IMR-90 (cell line): ENCODE measurements around the gene GUCD1. TPM values are rescaled to one million over a fixed set of nuclear protein-coding genes. Genes with fewer than 3 reads are reported as not detected.

Experiments
- ATAC-seq: fragments of 200-7000 bp; cut with Tn5 transposase; 2 replicates; pipeline ENCODE4 v1.9.1; 2020; ENCODE audit warnings: low read depth, mild to moderate bottlenecking, moderate library complexity
- Bru-seq: library from RNA; stranded (reverse); fragments of 400-500 nt; gene quantifications from one replicate; lab custom pipeline; 2021; lab: Mats Ljungman, UMichigan
- BruChase-seq, 2 experiments: library from RNA; stranded (reverse); fragments of 400-500 nt; gene quantifications; one replicate each; lab custom pipeline; 2021; lab: Mats Ljungman, UMichigan
- BruUV-seq: library from RNA; stranded (reverse); fragments of 400-500 nt; replicated peaks from 2 replicates; lab custom pipeline; 2021; lab: Mats Ljungman, UMichigan
- CTCF ChIA-PET: fragments of 300-600 bp; formaldehyde crosslinking; extraction: SDS; loops from one replicate; lab custom pipeline; 2021; ENCODE audit warnings: antibody characterized with exemption; lab: Yijun Ruan, JAX
- POLR2A ChIA-PET: fragments of 300-600 bp; sonication (Branson Sonifier 250); formaldehyde crosslinking; loops from one replicate; lab custom pipeline; 2022; ENCODE audit warnings: antibody characterized with exemption; ENCODE audit not compliant: unreplicated experiment; lab: Charles Lee
- DNase-seq: peaks from one replicate; pipeline ENCODE4 v3.0.0; 2013
- H2AFZ ChIP-seq: replicated peaks from 2 replicates; pipeline ENCODE3; 2013; ENCODE audit warnings: low read length, mild to moderate bottlenecking; ENCODE audit not compliant: poor library complexity
- H2AK5ac ChIP-seq: 2 replicates; pipeline ENCODE4 v1.6.1; 2013; ENCODE audit warnings: low read depth, low read length, inconsistent platforms
- H2AK9ac ChIP-seq: replicated peaks from 2 replicates; pipeline ENCODE3; 2013; ENCODE audit warnings: mild to moderate bottlenecking, low read depth, low read length, moderate library complexity; ENCODE audit not compliant: poor library complexity
- H2BK120ac ChIP-seq: 2 replicates; pipeline ENCODE4 v1.6.1; 2013; ENCODE audit warnings: low read depth, low read length, inconsistent platforms
- H2BK15ac ChIP-seq: 3 replicates; pipeline ENCODE4 v1.6.1; 2013; ENCODE audit warnings: low read depth, low read length, inconsistent platforms
- H2BK20ac ChIP-seq: 2 replicates; pipeline ENCODE4 v1.6.1; 2013; ENCODE audit warnings: low read depth, mild to moderate bottlenecking, inconsistent platforms, low read length, moderate library complexity
- H2BK5ac ChIP-seq: 2 replicates; pipeline ENCODE4 v1.6.1; 2013; ENCODE audit warnings: mild to moderate bottlenecking, low read depth, low read length, inconsistent platforms; ENCODE audit not compliant: poor library complexity, severe bottlenecking
- H3K14ac ChIP-seq: replicated peaks from 2 replicates; pipeline ENCODE4 v1.6.1; 2013; ENCODE audit warnings: low read depth, low read length, inconsistent platforms
- H3K18ac ChIP-seq: 2 replicates; pipeline ENCODE4 v1.6.1; 2013; ENCODE audit warnings: low read depth, low read length, control low read depth
- H3K23ac ChIP-seq: 2 replicates; pipeline ENCODE4 v1.6.1; 2013; ENCODE audit warnings: low read depth, low read length, inconsistent platforms
- H3K27ac ChIP-seq: 2 replicates; pipeline ENCODE4 v1.5.1; 2013; ENCODE audit warnings: mild to moderate bottlenecking, control low read depth, low read length; ENCODE audit not compliant: insufficient read depth
- H3K27me3 ChIP-seq: 2 replicates; pipeline ENCODE4 v1.6.1; 2013; ENCODE audit warnings: low read length; ENCODE audit not compliant: control insufficient read depth, insufficient read depth
- H3K36me3 ChIP-seq: 2 replicates; pipeline ENCODE4 v1.6.1; 2013; ENCODE audit warnings: low read length, mixed read lengths; ENCODE audit not compliant: control insufficient read depth, insufficient read depth
- H3K4ac ChIP-seq: 2 replicates; pipeline ENCODE4 v1.6.1; 2013; ENCODE audit warnings: low read depth, low read length, inconsistent platforms
- H3K4me1 ChIP-seq: 2 replicates; pipeline ENCODE4 v1.6.1; 2013; ENCODE audit warnings: low read length, mixed read lengths; ENCODE audit not compliant: control insufficient read depth, insufficient read depth
- H3K4me2 ChIP-seq: 2 replicates; pipeline ENCODE4 v1.6.1; 2013; ENCODE audit warnings: low read depth, mild to moderate bottlenecking, control low read depth, low read length, moderate library complexity
- H3K4me3 ChIP-seq: 2 replicates; pipeline ENCODE4 v1.5.1; 2013; ENCODE audit warnings: low read depth, mild to moderate bottlenecking, control low read depth, low read length, moderate library complexity; ENCODE audit not compliant: insufficient read depth
- H3K56ac ChIP-seq: 2 replicates; pipeline ENCODE4 v1.6.1; 2013; ENCODE audit warnings: low read length, inconsistent platforms; ENCODE audit not compliant: insufficient read depth; ENCODE audit errors: extremely low read depth
- H3K79me1 ChIP-seq, 2 experiments: 2 replicates each; pipeline ENCODE4 v1.6.1; 2013; ENCODE audit warnings: low read length in 2 of 2, inconsistent platforms in 1 of 2, low read depth in 1 of 2
- H3K9ac ChIP-seq: 2 replicates; pipeline ENCODE4 v1.6.1; 2013; ENCODE audit warnings: low read depth, low read length, control low read depth
- H3K9me1 ChIP-seq: 2 replicates; pipeline ENCODE4 v1.6.1; 2013; ENCODE audit warnings: low read length, inconsistent platforms; ENCODE audit not compliant: insufficient read depth
- H3K9me3 ChIP-seq: 2 replicates; pipeline ENCODE4 v1.6.1; 2013; ENCODE audit warnings: low read length; ENCODE audit not compliant: control insufficient read depth, insufficient read depth
- H4K20me1 ChIP-seq: 2 replicates; pipeline ENCODE4 v1.6.1; 2013; ENCODE audit warnings: low read length, inconsistent platforms; ENCODE audit not compliant: insufficient read depth
- H4K5ac ChIP-seq: 2 replicates; pipeline ENCODE4 v1.6.1; 2013; ENCODE audit warnings: mild to moderate bottlenecking, low read depth, low read length, control low read depth
- H4K8ac ChIP-seq, 2 experiments: 2 replicates each; pipeline ENCODE4 v1.6.1; 2013; ENCODE audit warnings: low read depth in 2 of 2, low read length in 2 of 2, control low read depth in 1 of 2, inconsistent platforms in 1 of 2
- H4K91ac ChIP-seq: 2 replicates; pipeline ENCODE4 v1.6.1; 2013; ENCODE audit warnings: low read depth, low read length, inconsistent platforms; ENCODE audit not compliant: insufficient read depth
- CHD1 ChIP-seq: IDR thresholded peaks from 2 replicates; pipeline ENCODE4 v1.6.1; 2012; ENCODE audit warnings: low read depth, low read length, improper control_type of control experiment
- MAFK ChIP-seq: IDR thresholded peaks from 2 replicates; pipeline ENCODE4 v1.6.1; 2012; ENCODE audit warnings: low read depth, low read length, improper control_type of control experiment
- MAZ ChIP-seq: IDR thresholded peaks from 2 replicates; pipeline ENCODE4 v1.6.1; 2012; ENCODE audit warnings: low read depth, mild to moderate bottlenecking, low read length, improper control_type of control experiment, moderate library complexity, borderline replicate concordance
- MXI1 ChIP-seq: IDR thresholded peaks from 2 replicates; pipeline ENCODE4 v1.6.1; 2012; ENCODE audit warnings: low read depth, mild to moderate bottlenecking, low read length, moderate library complexity, borderline replicate concordance
- POLR2A ChIP-seq: IDR thresholded peaks from 2 replicates; pipeline ENCODE4 v1.6.1; 2012; ENCODE audit warnings: mild to moderate bottlenecking, low read depth, low read length
- WGBS, 2 experiments: methylation state at CpG; one replicate each; pipeline versions ENCODE4 v1.1.5 to v1.1.7; 2013; ENCODE audit warnings: missing lambda C conversion rate in 2 of 2; ENCODE audit not compliant: insufficient read length in 1 of 2; ENCODE audit errors: extremely low coverage in 2 of 2; 5-methylcytosine and 5-hydroxymethylcytosine counted together
- dilution Hi-C: fragments of 300-500 bp; cut with HindIII; formaldehyde crosslinking; loops from one replicate; pipeline ENCODE4 v1.14.3; 2018; ENCODE audit warnings: low sequenced_read_pairs; ENCODE audit not compliant: unreplicated experiment
- in situ Hi-C: fragments of 300-500 bp; cut with MboI; formaldehyde crosslinking; loops from 3 replicates; pipeline ENCODE4 v1.14.3; 2019; ENCODE audit warnings: low sequenced_read_pairs, inconsistent platforms, mixed read lengths
- intact Hi-C: fragments of 100-400 bp; cut with micrococcal nuclease; formaldehyde crosslinking; loops from 2 replicates; pipeline ENCODE4 v1.10.0; 2022
- long read RNA-seq: library from polyadenylated mRNA; unstranded; transcript quantifications from one replicate; pipeline ENCODE4 v2.0.0, GENCODE V29; 2021; ENCODE audit not compliant: unreplicated experiment
- polyA plus RNA-seq, 3 experiments: library from polyadenylated mRNA; depleted of rRNA; stranded (reverse); fragments of >200 nt; gene quantifications; 2 replicates each; pipeline ENCODE4 v1.2.3, GENCODE V29; 2012; ENCODE audit warnings: low replicate concordance in 1 of 3
- total RNA-seq: library from RNA; depleted of rRNA; stranded (reverse); fragments of >200 nt; gene quantifications from 2 replicates; pipeline ENCODE4 v1.2.3, GENCODE V29; 2012; rRNA removed

The GUCD1 gene
- total RNA-seq (115 and 143 TPM in 2 replicates), polyA plus RNA-seq (2012; rRNA removed) (97.6 and 114 TPM in 2 replicates), Bru-seq, nascent RNA (percentile 74 among the genes with signal in this experiment), BruChase-seq, experiment 1, labeled RNA remaining after a 6-hour chase (percentile 86 among the genes with signal in this experiment), BruChase-seq, experiment 2, labeled RNA remaining after a 2-hour chase (percentile 79 among the genes with signal in this experiment)
- 84.8 and 104 TPM in 2 replicates for polyA plus RNA-seq (2012; cell fraction: cytosol; rRNA removed)
- 45.4 and 104 TPM in 2 replicates for polyA plus RNA-seq (2012; cell fraction: nucleus; rRNA removed; ENCODE audit: low replicate concordance)
- long read RNA-seq, transcript GUCD1-206 (6 exons, 3,613 nt), result major isoform, 25 of 93 reads
- long read RNA-seq, partial matches to known transcripts, result 3 of 93 reads
- long read RNA-seq, other reads (novel, unspliced or antisense), result 55 of 93 reads

GRCh38 chr22:24554313-24555164 is at the start of gene GUCD1:
Gene GUCD1 (minus strand): TSS chr22:24555138. CDS start chr22:24554991, 147 bp downstream.
- in situ Hi-C loops, result no loop called here
- BruUV-seq, result no TSS peak

More at GRCh38 chr22:24554313-24555164, at the start of gene GUCD1:
- Histone ChIP-seq H3K4ac (peak within 1 kb of the TSS; percentile 91), H3K9me3 (no peaks in the 10 kb centered on the region), H2AFZ (peak within 1 kb of the TSS; percentile 97), H3K4me1 (peaks cover 7% of the 10 kb centered on the region), H3K9ac (peak within 1 kb of the TSS; percentile 93), H2BK20ac (no peak within 1 kb of the TSS), H3K4me3 (peak within 1 kb of the TSS; percentile 85), H3K18ac (peak within 1 kb of the TSS; percentile 14; the same call in 1 of the 2 replicates), H2BK15ac (peak within 1 kb of the TSS; percentile 16; the same call in 1 of the 3 replicates), H3K23ac (peak within 1 kb of the TSS; percentile 99), H3K27ac (peak within 1 kb of the TSS; percentile 93), H3K36me3 (peaks cover 15% of the 10 kb centered on the region), H4K20me1 (peaks cover 50% of the 10 kb centered on the region), H3K14ac (peak within 1 kb of the TSS; percentile 86), H3K27me3 (no peaks in the 10 kb centered on the region), H4K8ac (peak within 1 kb of the TSS; percentile 88 to 97), H2BK5ac (peak within 1 kb of the TSS; percentile 91), H3K9me1 (peaks cover 23% of the 10 kb centered on the region), H2AK9ac (peak within 1 kb of the TSS; percentile 100), H3K56ac (peak within 1 kb of the TSS; percentile 89), H4K5ac (peak within 1 kb of the TSS; percentile 85), H3K4me2 (peak within 1 kb of the TSS; percentile 95), H4K91ac (peak within 1 kb of the TSS; percentile 78), H3K79me1 (peaks cover 34 to 79% of the 10 kb centered on the region in 2 experiments), H2AK5ac (peak within 1 kb of the TSS; percentile 87), H2BK120ac (peak within 1 kb of the TSS; percentile 63)
- DNase-seq (peak; percentile 41), ATAC-seq (peak; percentile 1)
- intact Hi-C loops, result no loop called here
- dilution Hi-C loops, result no loop called here
- ChIA-PET POLR2A (interaction anchor here (0.6 to 1.0 kb wide), 2 partner anchors 12 to 88 kb away, joined by 4 to 13 read pairs; no protein-coding TSS in a partner anchor), CTCF (no interaction called here)
- TF ChIP-seq MXI1 (0 out of 2 replicates have a peak, but pooled peaks have one; percentile 31), MAFK (no peak), MAZ (no peak), POLR2A (peak; percentile 62; the same call in 1 of the 2 replicates), CHD1 (0 out of 2 replicates have a peak, but pooled peaks have one; percentile 11)
- 1% methylated on average over 36 of the region's 64 CpGs; no CpG with 5 or more reads in 1 of the 2 experiments for WGBS, 2 experiments
